Muscle of arm (tissue), 12 donors: ENCODE results near the gene TAOK3. TPM values are rescaled to one million over a fixed set of nuclear protein-coding genes. Genes with fewer than 3 reads are reported as not detected.
A peak's percentile ranks its signal among the peaks of the same experiment; 100 is the strongest.

Experiments
- DNase-seq: peaks from one replicate; pipeline ENCODE4 v3.0.0-alpha.2; 2013
- polyA plus RNA-seq, 12 donors: library from polyadenylated mRNA; unstranded; fragments of 120-200 nt; gene quantifications; one replicate each; pipeline ENCODE4 v1.2.1, GENCODE V29; 2013; ENCODE audit not compliant: insufficient read length in 12 of 12

Gene TAOK3
- polyA plus RNA-seq, 12 donors = 16.1 to 288 (median 19.8) TPM

GRCh38 chr12:118219106-118219505 lies 153.6 kb downstream of the TAOK3 start:
- DNase-seq = no peak

DNA sequence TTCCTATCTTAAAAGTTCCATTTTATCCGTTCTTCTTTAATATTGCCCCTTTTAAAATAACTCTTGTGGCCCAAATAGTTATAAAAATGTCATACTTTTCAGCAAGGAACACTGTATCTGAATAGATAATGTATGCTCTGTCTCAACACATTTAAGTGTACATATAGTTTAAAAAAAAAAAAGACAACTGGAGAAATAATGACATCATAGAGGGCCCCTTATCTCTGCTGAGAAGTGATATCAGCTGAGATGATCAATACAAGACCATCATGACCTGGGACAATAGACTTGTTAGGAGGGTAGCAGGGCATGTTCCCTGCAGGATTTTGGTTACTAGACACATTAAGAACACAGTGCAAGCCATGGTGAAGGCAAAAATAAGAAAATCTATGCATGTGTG lies 159.3 kb downstream of the TAOK3 start:
- DNase-seq = no peak

- no peak for DNase-seq
Measured at GRCh38 chr12:118212606-118213005, 160.1 kb downstream of the TAOK3 start.

GRCh38 chr12:118206107-118206412 lies 166.6 kb downstream of the TAOK3 start:
- no peak for DNase-seq

GRCh38 chr12:118193958-118194357 lies 178.7 kb downstream of the TAOK3 start:
- DNase-seq = no peak

DNA sequence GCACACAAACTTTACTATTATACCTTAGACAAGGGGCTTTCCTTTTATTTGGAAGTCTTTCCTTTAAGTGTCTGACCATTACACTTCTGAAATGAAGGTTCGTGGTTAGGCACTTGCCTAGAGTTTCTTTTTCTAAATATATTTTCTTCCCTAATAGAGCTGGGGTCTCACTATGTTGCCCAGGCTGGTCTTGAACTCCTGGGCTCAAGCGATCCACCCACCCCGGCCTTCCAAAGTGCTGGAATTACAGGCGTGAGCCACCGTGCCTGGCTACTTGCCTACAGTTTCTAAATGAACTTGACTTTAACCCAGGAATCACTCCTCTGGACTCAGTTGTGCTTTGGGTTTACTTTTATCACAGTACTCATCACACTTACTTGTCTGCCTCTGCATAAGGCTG lies 179.2 kb downstream of the TAOK3 start:
- DNase-seq = no peak

DNA sequence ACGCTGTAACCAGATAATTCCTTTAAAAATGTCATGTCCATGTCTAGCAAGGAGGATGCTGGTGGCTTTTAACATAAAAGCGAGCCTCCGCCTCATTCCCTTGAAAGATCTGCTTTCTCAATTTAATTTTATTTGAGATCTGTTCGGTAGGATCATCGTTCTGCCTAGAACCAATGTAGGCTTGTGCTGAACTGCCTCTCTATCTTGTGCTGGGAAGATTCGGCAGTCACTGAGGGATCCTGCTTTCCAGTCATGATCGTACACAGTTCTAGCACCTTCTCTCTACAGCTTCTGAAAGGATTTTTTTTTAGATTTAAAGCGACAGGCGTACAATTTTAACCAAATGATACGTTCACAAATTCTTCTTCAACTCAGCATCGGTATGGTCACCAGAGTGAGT lies 182.4 kb downstream of the TAOK3 start:
- peak; percentile 46 for DNase-seq

DNA sequence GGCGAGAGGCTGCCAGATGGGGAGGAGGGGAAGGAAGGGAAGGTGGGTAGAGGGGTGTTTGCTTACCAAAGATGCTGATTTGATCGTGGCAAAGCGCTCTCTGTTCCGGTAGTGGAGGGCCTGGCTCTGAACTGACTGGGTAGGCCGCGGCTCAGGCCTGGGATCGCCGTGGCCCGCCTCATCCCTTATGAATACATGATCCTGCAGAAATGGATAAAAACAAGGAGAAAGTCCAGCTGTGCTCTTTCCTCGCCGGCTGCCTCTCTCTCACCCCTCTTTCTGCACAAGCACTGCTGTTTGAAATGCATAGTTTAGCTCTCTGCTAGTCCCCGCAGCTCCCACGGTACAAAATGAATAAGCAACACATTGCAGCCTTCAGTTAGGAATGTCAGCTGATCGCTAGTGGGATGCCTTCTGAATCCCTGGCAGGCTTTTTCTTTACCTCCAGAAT lies 182.9 kb downstream of the TAOK3 start:
- DNase-seq = peak; percentile 51

GRCh38 chr12:118188690-118189371 lies 183.9 kb downstream of the TAOK3 start:
- DNase-seq = peak; percentile 66

DNA sequence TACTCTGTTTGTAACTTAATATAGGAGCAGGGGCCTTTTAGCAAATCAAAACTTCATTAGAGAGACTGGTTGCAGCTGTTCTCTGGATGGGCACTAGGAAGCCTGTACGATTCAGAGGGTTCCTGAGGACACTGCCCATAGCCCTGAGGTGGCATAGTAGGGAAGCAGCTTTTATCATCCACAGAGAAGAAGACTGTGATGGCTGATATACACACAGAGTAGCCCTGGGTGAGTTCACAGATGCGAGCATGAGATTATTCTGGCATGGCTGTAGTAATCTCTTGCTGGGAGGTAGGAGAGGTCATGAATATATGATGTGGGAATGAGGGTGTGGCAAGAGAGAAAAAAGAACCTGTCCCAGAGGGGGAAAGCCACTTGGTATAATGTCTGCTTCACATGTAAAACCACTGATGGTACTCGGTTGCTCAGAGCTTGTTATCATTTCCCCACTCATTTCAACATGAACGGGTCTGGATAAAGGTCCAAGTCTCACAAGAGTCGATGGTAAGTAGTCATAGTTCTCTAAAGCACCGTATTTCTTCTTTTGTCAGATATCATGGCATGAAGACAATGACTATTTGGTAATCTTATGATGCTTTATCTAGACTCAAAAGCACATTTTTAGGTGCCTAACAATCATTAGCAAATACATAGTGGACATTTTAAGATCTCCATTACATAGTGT lies 184.8 kb downstream of the TAOK3 start:
- no peak for DNase-seq

DNA sequence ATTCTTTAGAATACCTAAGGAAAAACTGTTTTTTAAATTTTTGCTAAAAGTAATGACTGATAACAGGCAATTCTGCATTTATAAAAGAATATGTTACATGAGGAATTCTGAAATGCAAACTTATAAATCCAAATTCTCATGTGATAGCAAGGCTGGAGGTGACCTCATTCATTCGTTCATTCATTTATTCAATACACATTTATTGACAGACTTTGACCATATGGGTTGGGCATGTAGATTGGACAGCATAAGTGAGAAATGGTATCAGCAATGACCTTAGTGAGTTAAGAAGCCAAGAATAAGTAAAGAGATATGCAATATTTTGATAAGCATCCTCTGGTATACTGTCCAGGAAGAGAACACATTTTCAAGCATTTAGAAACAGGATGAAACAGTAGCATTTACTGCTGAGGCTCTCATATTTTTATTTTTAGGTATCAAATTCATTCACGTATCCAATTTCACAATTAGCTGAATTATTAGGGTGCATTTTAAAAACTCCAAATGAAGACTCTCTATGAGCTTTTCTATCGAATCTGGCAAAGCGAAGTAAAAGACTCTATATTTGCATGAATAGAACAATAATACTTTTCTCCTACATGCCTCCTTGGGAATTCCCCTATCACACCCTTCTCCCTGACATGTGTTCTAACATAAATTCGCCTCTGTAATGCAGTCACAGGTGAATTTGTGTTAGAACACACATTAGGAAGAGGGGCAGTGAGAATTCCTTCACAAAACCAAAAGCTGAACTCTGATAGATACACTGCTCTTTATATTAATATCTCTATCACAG lies 186.9 kb downstream of the TAOK3 start:
- DNase-seq = no peak

DNA sequence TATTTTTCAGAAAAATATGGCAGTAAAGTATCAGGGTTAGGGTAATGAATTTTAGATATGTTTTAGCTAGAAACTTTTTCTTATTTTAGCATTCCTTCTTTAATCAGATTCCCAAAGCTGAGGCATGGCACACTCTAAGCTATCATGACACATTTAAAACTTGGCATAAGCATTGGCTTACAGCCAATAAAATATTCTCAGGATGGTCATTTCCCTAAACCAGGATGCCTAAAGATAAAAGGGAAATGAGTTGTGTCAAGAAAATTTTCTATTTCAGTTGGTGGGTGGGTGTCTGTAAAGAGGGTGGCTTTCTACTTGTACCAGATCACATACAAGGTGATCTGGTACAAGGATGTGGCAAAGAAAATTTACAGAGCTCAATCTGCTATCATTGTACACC lies 189.0 kb downstream of the TAOK3 start:
- DNase-seq = no peak

DNA sequence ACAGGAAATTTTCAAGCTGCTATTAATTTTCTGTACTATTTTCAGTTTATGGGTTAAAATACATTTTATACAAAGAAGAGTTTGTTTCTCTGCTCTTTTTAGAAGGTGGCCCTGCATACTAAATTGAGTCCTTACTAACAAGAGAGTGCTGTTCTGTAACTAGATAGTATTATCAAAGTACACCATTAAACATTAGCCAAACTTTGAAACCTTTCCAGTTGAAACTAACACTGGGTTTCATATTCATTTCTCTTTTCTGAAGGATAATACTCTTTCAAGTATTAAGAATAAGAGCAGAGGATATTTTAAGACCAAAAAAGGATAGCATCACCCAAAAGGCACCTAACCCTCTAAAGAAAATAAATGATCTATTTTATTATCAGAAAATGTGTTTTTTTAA lies 189.6 kb downstream of the TAOK3 start:
- DNase-seq = no peak

DNA sequence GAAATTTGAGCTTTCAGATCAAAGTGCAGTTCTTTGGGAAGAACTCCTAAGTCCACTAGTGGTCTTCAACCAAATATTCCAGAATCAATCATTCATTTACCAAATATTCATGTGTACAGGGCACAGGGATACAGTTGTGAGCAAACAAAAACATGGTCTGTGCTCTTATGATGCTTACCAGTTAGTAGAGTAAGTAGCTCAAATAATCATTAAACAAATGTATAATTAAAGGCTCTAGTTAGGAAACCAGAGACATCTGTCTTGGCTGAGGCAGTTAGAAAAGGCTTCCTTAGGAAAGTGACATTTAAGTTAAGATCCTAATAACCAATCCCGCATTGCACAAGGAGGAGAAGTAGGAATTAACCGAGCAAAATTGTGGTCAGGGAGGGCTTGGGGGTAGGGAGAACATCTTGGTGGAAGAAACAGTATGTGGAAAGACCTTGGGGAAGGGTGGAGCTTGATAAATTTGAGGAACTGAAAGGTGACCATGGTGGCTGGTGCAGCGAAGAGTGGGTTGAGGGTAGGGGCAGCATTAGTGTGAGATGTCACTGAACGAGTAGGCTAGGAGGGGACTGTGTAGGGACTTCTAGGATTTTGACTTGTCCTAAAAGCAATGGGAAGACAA lies 196.8 kb downstream of the TAOK3 start:
- no peak for DNase-seq

GRCh38 chr12:118166946-118167345 lies 205.8 kb downstream of the TAOK3 start:
- no peak for DNase-seq

GRCh38 chr12:118164798-118165486 lies 207.8 kb downstream of the TAOK3 start:
- no peak for DNase-seq

GRCh38 chr12:118160536-118160935 lies 212.2 kb downstream of the TAOK3 start:
- DNase-seq = no peak

DNA sequence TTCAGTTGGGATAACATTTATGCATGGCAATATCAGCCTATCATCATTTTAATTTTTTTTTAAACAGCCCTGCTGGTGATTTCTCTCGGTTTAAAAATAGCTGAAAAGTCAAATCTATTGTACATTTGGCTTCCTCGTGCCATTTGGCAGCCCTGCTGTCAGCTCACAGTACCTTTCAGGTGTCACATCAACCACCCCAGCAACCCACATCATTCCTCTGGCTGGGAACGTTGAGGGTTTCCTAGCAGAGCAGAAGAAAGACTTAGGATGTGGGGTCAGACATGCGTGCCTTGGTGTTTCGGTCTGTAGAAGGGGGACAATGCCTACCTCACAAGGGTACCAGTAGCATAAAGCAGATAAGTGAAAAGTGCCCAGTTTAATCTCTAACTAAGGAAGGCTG lies 221.0 kb downstream of the TAOK3 start:
- DNase-seq = no peak

DNA sequence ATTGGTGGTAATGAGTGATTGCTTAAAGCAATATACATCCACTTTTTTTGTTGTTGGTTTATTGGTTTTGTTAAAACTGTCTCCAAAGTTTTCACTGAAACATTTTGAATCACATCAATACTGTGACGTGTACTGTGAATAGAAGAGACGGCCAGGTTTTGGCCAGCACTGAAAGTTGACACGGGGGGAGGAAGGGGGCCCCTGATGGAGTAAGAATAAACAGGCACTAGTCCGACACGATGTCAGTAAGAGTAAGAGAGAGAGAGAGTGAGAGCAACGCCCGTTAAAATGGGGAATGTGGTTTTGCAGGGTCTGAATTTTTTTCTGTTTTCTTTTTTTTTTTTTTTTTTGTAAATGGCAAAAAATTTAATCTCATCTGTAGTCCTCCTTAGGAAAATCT lies 222.1 kb downstream of the TAOK3 start:
- no peak for DNase-seq

DNA sequence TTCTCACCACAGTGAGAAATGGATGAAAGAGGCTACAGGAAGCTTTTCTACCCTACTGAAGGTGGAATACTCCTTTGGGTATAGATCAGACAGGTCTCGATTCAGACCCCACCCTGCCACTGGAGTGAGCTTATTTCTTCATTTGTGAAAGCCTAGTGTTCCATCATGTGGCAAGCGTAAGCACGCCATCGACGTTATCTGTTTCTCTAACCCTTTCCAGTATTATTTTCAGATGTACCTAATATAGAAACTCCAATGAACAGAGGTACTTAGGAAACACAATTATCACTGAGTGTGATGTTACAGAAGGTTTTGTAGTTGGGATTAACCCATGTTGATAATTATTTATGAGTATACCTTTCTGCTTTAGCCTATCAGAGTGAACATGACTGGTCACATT lies 224.4 kb downstream of the TAOK3 start:
- no peak for DNase-seq

- no peak for DNase-seq
Measured at GRCh38 chr12:118145798-118146156, 226.9 kb downstream of the TAOK3 start.
